Stimulated activated CD8-positive, alpha-beta memory T cell treated with anti-CD3 and anti-CD28 coated beads, Interleukin-12 subunit alpha, Interleukin-12 subunit beta, amount 100 ng/mL, for 4 hours (primary cell): ENCODE data around the gene RBM41.
"Not testable (repeated sequence)": the region's sequence is repeated elsewhere in the genome, so short reads cannot be mapped to it uniquely, and the experiment has no call there.

Source experiments
- DNase-seq: peaks from one replicate; pipeline ENCODE4 v3.0.0-alpha.2; 2020; ENCODE audit warnings: low read depth

The RBM41 gene

GRCh38 chrX:107118322-107119147 lies at the start of gene RBM41:
Gene RBM41 (minus strand): TSS chrX:107118822. CDS start chrX:107118773, 49 bp downstream.
- DNase-seq: peak; percentile 26

GRCh38 chrX:107168257-107168656 lies 49.6 kb upstream of the RBM41 start:
- no peak for DNase-seq

- no peak for DNase-seq
These were observed 48.7 kb upstream of the RBM41 start for GRCh38 chrX:107167163-107167921.

GRCh38 chrX:107157618-107158017 lies 39.0 kb upstream of the RBM41 start:
- DNase-seq: not testable (repeated sequence)

- not testable (repeated sequence) for DNase-seq
These were observed 37.2 kb upstream of the RBM41 start for GRCh38 chrX:107155621-107156430.

GRCh38 chrX:107154787-107155620 lies 36.4 kb upstream of the RBM41 start:
- DNase-seq: no peak

- no peak for DNase-seq
These were observed 34.4 kb upstream of the RBM41 start for GRCh38 chrX:107153005-107153404.

- no peak for DNase-seq
These were observed 28.0 kb upstream of the RBM41 start for GRCh38 chrX:107146670-107147069.

- DNase-seq: no peak
These were observed 17.3 kb upstream of the RBM41 start for GRCh38 chrX:107135965-107136307.

GRCh38 chrX:107135049-107135964 lies 16.7 kb upstream of the RBM41 start:
- no peak for DNase-seq

GRCh38 chrX:107123750-107124149 lies 5.1 kb upstream of the RBM41 start:
- DNase-seq: no peak

- DNase-seq: no peak
These were observed 661 bp upstream of the RBM41 start for GRCh38 chrX:107119283-107119682.

GRCh38 chrX:107117993-107118321 lies 665 bp downstream of the RBM41 start:
- no peak for DNase-seq

GRCh38 chrX:107107459-107107858 lies 11.2 kb downstream of the RBM41 start:
- no peak for DNase-seq

GRCh38 chrX:107102980-107103379 lies 15.6 kb downstream of the RBM41 start:
- no peak for DNase-seq

GRCh38 chrX:107076158-107076557 lies 42.5 kb downstream of the RBM41 start:
- no peak for DNase-seq

- not testable (repeated sequence) for DNase-seq
These were observed 60.9 kb downstream of the RBM41 start for GRCh38 chrX:107057731-107058130.

- no peak for DNase-seq
These were observed 63.6 kb downstream of the RBM41 start for GRCh38 chrX:107054978-107055377.

GRCh38 chrX:107050195-107050709 lies 68.4 kb downstream of the RBM41 start:
- DNase-seq: no peak

- no peak for DNase-seq
These were observed 71.0 kb downstream of the RBM41 start for GRCh38 chrX:107047622-107048021.
